WERI-Rb-1 (cell line): ENCODE measurements around the gene M1AP.

Experiments
- DNase-seq: peaks from one replicate; pipeline ENCODE4 v3.0.0-alpha.2; 2020
- H3K27ac ChIP-seq: fragments of 250-450 bp; sonication (Bioruptor Pico); 2 replicates; pipeline ENCODE4 v1.5.1; 2020; ENCODE audit warnings: mild to moderate bottlenecking, moderate library complexity
- H3K27me3 ChIP-seq: fragments of 250-450 bp; sonication (Bioruptor Pico); 2 replicates; pipeline ENCODE4 v1.5.1; 2021; ENCODE audit warnings: mild to moderate bottlenecking, low read depth, moderate library complexity; ENCODE audit not compliant: insufficient read depth, severe bottlenecking
- H3K36me3 ChIP-seq: fragments of 250-450 bp; sonication (Bioruptor Pico); 2 replicates; pipeline ENCODE4 v1.5.1; 2020; ENCODE audit warnings: mild to moderate bottlenecking, moderate library complexity
- H3K4me3 ChIP-seq: 2 replicates; pipeline ENCODE4 v1.5.1; 2011; ENCODE audit warnings: low read depth, mild to moderate bottlenecking, control low read depth, low read length
- H3K9me3 ChIP-seq: fragments of 250-450 bp; sonication (Bioruptor Pico); 2 replicates; pipeline ENCODE4 v1.5.1; 2021; ENCODE audit warnings: mild to moderate bottlenecking, moderate library complexity; ENCODE audit not compliant: severe bottlenecking
- CTCF ChIP-seq: IDR thresholded peaks from 2 replicates; pipeline ENCODE4 v1.5.1; 2011; ENCODE audit warnings: low read depth, mild to moderate bottlenecking, control low read depth, inconsistent platforms, low read length

The M1AP gene

DNA sequence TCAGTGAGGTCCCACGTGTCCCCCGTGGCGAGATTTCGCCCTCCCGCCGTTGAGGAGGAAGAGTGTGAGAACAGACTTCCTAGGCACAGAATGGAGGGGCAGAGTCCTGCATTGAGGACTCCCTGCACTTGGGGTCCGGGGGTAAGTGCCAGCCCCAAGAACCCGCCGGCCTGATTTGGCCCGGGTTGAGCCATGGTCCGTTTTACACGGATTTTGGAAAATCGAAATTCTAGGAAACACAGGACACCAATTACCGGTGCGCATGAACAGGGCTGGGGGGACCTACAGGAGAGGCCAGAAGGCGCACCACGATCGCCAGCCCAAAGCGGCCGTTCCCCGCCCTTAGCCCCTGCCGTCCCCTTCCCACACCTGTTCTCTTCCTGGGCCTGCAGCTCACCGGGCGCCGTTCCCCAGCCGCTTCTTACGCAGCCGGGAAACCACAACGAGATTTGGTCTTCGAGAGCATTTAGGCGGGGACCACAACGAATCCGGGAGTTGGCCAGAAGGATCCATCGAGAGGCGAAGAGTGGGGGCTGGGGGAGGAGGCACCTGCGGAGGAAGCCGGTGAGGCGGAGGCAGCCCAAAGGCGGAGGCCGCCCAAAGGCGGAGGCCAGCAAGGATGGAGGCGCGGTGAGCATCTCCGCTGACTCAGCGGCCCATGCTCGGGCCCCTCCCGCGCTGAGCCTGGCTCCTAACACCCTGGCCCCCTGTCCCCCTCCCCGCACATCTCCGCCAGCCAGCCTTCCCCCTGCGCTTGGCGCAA is 134.3 kb downstream of the M1AP start:
- no peak for DNase-seq
- no peak for TF ChIP-seq CTCF
- Histone ChIP-seq H3K36me3 (peaks cover 10% of the 10 kb centered on the region; the same call in 1 of the 2 replicates), H3K9me3 (no peaks in the 10 kb centered on the region), H3K4me3 (peak overlapping the region; percentile 49), H3K27me3 (no peaks in the 10 kb centered on the region), H3K27ac (peak overlapping the region; percentile 100)

GRCh38 chr2:74512744-74513604 is 135.2 kb downstream of the M1AP start:
- Histone ChIP-seq H3K36me3 (peaks cover 10% of the 10 kb centered on the region; the same call in 1 of the 2 replicates), H3K4me3 (peak overlapping the region; percentile 49), H3K9me3 (no peaks in the 10 kb centered on the region), H3K27me3 (no peaks in the 10 kb centered on the region), H3K27ac (peak overlapping the region; percentile 100)
- peak; percentile 94 for DNase-seq
- no peak for TF ChIP-seq CTCF

DNA sequence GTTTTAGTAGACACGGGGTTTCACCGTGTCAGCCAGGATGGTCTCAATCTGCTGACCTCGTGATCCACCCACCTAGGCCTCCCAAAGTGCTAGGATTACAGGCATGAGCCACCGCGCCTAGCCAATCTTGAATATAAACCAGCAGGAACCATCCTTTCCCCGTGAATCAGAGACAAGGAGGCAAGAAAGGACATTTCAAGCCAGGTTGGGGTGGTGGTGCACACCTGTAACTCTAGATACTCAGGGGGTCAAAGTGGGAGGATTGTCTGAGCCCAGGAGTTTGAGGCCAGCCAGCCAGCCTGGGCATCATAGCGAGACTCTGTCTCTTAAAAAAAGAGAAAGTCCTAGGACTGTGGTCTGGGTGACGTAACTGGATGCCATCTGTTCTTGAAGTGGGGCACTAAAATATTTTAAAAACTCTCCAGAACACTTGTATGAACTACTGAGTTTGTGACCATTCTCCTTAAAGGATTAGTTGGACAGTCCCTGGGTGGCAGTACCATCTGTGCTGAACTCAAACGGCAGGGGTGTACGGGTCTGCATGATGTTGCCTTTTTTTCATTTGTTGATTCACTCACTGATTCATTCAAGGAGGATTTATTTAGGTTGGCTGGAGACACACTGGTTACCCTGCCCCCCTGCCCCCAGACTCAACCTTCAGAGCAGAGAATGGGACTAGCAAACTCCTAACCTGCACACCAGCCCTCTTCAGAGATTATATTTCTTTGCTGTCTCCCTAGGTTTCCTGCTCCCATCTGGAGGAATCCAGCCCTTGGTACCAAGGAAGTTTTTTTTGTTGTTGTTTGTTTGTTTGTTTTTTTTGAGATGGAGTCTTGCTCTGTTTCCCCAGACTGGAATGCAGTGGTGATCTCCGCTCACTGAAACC is 136.8 kb downstream of the M1AP start:
- Histone ChIP-seq H3K27ac (peak overlapping the region; percentile 100), H3K27me3 (no peaks in the 10 kb centered on the region), H3K4me3 (no peak overlapping the region), H3K9me3 (no peaks in the 10 kb centered on the region), H3K36me3 (peaks cover 19% of the 10 kb centered on the region)
- peak; percentile 68 for DNase-seq
- no peak for TF ChIP-seq CTCF

- peaks cover 21% of the 10 kb centered on the region for H3K36me3 ChIP-seq
- TF ChIP-seq CTCF = no peak
- peak overlapping the region; percentile 100 for H3K27ac ChIP-seq
- no peaks in the 10 kb centered on the region for H3K9me3 ChIP-seq
- DNase-seq = no peak
- H3K4me3 ChIP-seq = no peak overlapping the region
- H3K27me3 ChIP-seq = no peaks in the 10 kb centered on the region
Observed at GRCh38 chr2:74510272-74510671, 137.9 kb downstream of the M1AP start.

- DNase-seq = peak; percentile 95
- Histone ChIP-seq H3K4me3 (peak overlapping the region; percentile 75), H3K36me3 (peaks cover 32% of the 10 kb centered on the region), H3K9me3 (no peaks in the 10 kb centered on the region), H3K27me3 (no peaks in the 10 kb centered on the region), H3K27ac (peak overlapping the region; percentile 100)
- no peak for TF ChIP-seq CTCF
Observed at GRCh38 chr2:74507926-74508520, 140.1 kb downstream of the M1AP start.
